GDM1 (cell line): Measurements from ENCODE around the gene ATP8A2.
"Not testable (repeated sequence)": the region's sequence is repeated elsewhere in the genome, so short reads cannot be mapped to it uniquely, and the experiment has no call there.

Source experiments
- DNase-seq: peaks from one replicate; lab custom pipeline; 2025; lab: John Stamatoyannopoulos, UW

ATP8A2 gene

GRCh38 chr13:26072335-26072734 is 700.6 kb downstream of the ATP8A2 start:
- not testable (repeated sequence) for DNase-seq

- DNase-seq: no peak
Observed at GRCh38 chr13:26074706-26075105, 702.9 kb downstream of the ATP8A2 start.
